Panc1 (cell line): ENCODE data around the gene BLM. TPM values are rescaled to one million over a fixed set of nuclear protein-coding genes. Genes with fewer than 3 reads are reported as not detected.

Experiments used
- ATAC-seq: fragments of 200-7000 bp; cut with Tn5 transposase; 2 replicates; pipeline ENCODE4 v1.9.1; 2020; ENCODE audit warnings: mild to moderate bottlenecking, moderate library complexity
- BruUV-seq: library from RNA; stranded (reverse); fragments of 400-500 nt; replicated peaks from 2 replicates; lab custom pipeline; 2021; lab: Mats Ljungman, UMichigan
- CTCF ChIA-PET: fragments of 300-600 bp; sonication (Branson Sonifier 250); formaldehyde crosslinking; loops from one replicate; lab custom pipeline; 2022; ENCODE audit warnings: antibody characterized with exemption; lab: Charles Lee
- POLR2A ChIA-PET: fragments of 300-600 bp; sonication (Branson Sonifier 250); formaldehyde crosslinking; loops from one replicate; lab custom pipeline; 2022; ENCODE audit warnings: antibody characterized with exemption; lab: Charles Lee
- DNase-seq: peaks from one replicate; pipeline ENCODE4 v3.0.0-alpha.2; 2010; ENCODE audit warnings: low read depth, low spot score
- H3K27ac ChIP-seq: 2 replicates; pipeline ENCODE4 v1.5.1; 2011; ENCODE audit warnings: mild to moderate bottlenecking, low read length, inconsistent platforms
- H3K27me3 ChIP-seq: fragments of 200-500 bp; sonication (Bioruptor generic); 2 replicates; pipeline ENCODE4 v1.6.0; 2014; ENCODE audit warnings: low read length, inconsistent platforms; ENCODE audit not compliant: control insufficient read depth, insufficient read depth
- H3K36me3 ChIP-seq: fragments of 200-500 bp; sonication (Bioruptor generic); 2 replicates; pipeline ENCODE4 v1.5.1; 2014; ENCODE audit warnings: inconsistent platforms, mild to moderate bottlenecking, low read length, moderate library complexity; ENCODE audit not compliant: control insufficient read depth, insufficient read depth
- H3K4me1 ChIP-seq: 2 replicates; pipeline ENCODE4 v1.5.1; 2011; ENCODE audit warnings: inconsistent platforms, mild to moderate bottlenecking, low read length, moderate library complexity; ENCODE audit not compliant: control insufficient read depth, insufficient read depth
- H3K4me3 ChIP-seq, 2 experiments: 2 replicates each; pipeline ENCODE4 v1.5.1; 2011 to 2012; ENCODE audit warnings: low read depth in 2 of 2, low read length in 2 of 2, mild to moderate bottlenecking in 2 of 2, inconsistent platforms in 1 of 2, moderate library complexity in 1 of 2
- H3K9me3 ChIP-seq: fragments of 200-500 bp; sonication (Bioruptor generic); 2 replicates; pipeline ENCODE4 v1.5.1; 2014; ENCODE audit warnings: low read depth, mild to moderate bottlenecking, inconsistent platforms, low read length, moderate library complexity; ENCODE audit not compliant: control insufficient read depth, insufficient read depth
- POLR2AphosphoS5 ChIP-seq: IDR thresholded peaks from 2 replicates; pipeline ENCODE4 v1.6.1; 2012; ENCODE audit warnings: mild to moderate bottlenecking, low read depth, low read length, moderate library complexity
- SIN3A ChIP-seq: IDR thresholded peaks from 2 replicates; pipeline ENCODE4 v1.6.1; 2012; ENCODE audit warnings: low read depth, mild to moderate bottlenecking, low read length, moderate library complexity, borderline replicate concordance; ENCODE audit not compliant: insufficient read depth
- TCF7L2 ChIP-seq: IDR thresholded peaks from 2 replicates; pipeline ENCODE4 v1.6.1; 2011; ENCODE audit warnings: mild to moderate bottlenecking, low read depth, low read length, inconsistent platforms
- in situ Hi-C: cut with HindIII; loops from 2 replicates; pipeline ENCODE4 v1.10.0; 2016; ENCODE audit warnings: low sequenced_read_pairs, low pct_unique_long_range_greater_than_20kb
- intact Hi-C: fragments of 100-400 bp; cut with micrococcal nuclease; formaldehyde crosslinking; loops from one replicate; pipeline ENCODE4 v1.10.0; 2022; ENCODE audit not compliant: unreplicated experiment
- total RNA-seq: library from RNA; stranded (reverse); gene quantifications from one replicate; pipeline ENCODE4 v1.2.1, GENCODE V29; 2021; ENCODE audit not compliant: unreplicated experiment
- TF ChIP-seq, protein P1 (sequence below), 2 experiments: IDR thresholded peaks; 2 replicates each; pipeline ENCODE4 v1.6.1; 2011 to 2012; ENCODE audit warnings: low read depth in 2 of 2, control low read depth in 1 of 2, low read length in 1 of 2, mild to moderate bottlenecking in 1 of 2, moderate library complexity in 1 of 2; ENCODE audit not compliant: insufficient read depth in 1 of 2
- TF ChIP-seq, protein P2 (sequence below): fragments of 450-650 bp; IDR thresholded peaks from 2 replicates; pipeline ENCODE4 v1.5.1; 2017; ENCODE audit warnings: mild to moderate bottlenecking

Gene BLM
- total RNA-seq, 1 experiment from 2014 or later = 23.9 TPM

DNA sequence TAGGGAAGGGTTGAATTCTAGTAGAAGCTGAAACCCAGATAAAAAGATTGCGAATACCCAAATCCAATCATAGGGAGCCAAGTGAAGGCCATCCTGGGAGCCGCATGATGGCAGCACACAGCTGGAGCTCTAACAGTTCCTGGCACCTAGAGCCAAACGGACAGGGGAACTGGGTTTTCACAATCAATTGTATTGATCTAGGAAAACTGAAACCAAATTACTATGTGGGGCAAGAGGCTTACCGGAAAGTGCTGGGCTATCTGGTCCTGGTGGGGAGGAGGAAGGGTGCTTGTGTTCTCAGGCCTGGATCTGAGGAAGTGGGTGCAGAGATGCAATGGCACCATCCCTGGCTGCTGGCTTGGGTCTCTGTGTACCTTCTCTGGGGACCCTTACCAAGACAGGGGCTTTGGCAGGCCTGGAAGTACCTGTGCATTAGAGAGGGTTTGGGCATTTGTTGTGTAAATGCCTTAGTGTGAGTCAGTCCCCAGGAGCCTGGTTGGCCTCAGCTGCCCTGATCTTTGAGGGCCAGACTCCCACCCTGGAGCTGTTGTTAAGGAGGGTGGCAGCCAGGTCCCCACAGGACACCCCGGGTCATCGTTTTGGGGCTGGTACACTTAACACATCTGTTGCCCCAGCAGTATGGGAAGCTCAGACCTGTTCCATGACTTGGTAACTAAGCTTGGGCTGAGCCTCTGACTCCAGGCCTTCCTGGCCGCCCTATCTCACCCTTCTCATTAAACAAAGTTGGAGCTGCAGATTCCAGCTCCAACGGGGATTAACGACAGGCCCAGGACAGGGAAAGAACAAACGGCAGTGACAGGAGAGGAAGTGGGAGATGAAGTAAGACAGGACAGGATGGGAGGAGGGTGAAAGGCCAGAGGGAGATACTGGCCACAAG, 142.3 kb downstream of the BLM start:
- ChIA-PET CTCF (interaction anchor here (0.6 to 0.7 kb wide), 3 partner anchors 20 to 685 kb away, joined by 3 to 5 read pairs (median 3); no protein-coding TSS in a partner anchor), POLR2A (interaction anchor here (0.6 kb wide), 1 partner anchor 20 kb away, joined by 3 read pairs; no protein-coding TSS in a partner anchor)

DNA sequence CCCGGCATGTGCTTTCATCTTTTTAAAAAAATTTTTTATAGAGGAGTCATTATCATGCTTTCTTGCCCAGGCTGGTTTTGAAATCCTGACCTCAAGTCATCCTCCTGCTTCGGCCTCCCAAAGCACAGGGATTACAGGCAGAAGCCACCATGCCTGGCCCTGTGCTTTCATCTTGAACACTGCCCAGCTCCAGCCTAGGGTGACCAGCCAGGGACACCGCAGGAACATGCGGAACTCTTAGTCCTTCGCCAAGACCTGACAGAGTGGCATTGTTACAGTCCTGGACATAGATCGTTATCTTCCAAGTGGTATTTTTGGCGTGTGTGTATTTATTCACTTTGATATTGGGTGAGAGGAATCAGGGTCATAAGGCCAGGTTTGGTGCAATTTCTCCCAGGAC, 143.3 kb downstream of the BLM start:
- Histone ChIP-seq H3K4me1 (peaks cover 30% of the 10 kb centered on the region), H3K36me3 (no peaks in the 10 kb centered on the region), H3K27me3 (no peaks in the 10 kb centered on the region), H3K27ac (no peak overlapping the region), H3K4me3 (no peak overlapping the region), H3K9me3 (no peaks in the 10 kb centered on the region)
- CTCF ChIA-PET = no interaction called here
- DNase-seq (no peak), ATAC-seq (peak; percentile 26; the same call in 1 of the 2 replicates)
- BruUV-seq = no TSS peak
- in situ Hi-C loops = no loop called here
- POLR2A ChIA-PET = interaction anchor here (0.6 kb wide), 1 partner anchor 21 kb away, joined by 3 read pairs; no protein-coding TSS in a partner anchor
- TF ChIP-seq POLR2AphosphoS5 = no peak
- no peak for TF ChIP-seq SIN3A
- TF ChIP-seq, protein P1, sequence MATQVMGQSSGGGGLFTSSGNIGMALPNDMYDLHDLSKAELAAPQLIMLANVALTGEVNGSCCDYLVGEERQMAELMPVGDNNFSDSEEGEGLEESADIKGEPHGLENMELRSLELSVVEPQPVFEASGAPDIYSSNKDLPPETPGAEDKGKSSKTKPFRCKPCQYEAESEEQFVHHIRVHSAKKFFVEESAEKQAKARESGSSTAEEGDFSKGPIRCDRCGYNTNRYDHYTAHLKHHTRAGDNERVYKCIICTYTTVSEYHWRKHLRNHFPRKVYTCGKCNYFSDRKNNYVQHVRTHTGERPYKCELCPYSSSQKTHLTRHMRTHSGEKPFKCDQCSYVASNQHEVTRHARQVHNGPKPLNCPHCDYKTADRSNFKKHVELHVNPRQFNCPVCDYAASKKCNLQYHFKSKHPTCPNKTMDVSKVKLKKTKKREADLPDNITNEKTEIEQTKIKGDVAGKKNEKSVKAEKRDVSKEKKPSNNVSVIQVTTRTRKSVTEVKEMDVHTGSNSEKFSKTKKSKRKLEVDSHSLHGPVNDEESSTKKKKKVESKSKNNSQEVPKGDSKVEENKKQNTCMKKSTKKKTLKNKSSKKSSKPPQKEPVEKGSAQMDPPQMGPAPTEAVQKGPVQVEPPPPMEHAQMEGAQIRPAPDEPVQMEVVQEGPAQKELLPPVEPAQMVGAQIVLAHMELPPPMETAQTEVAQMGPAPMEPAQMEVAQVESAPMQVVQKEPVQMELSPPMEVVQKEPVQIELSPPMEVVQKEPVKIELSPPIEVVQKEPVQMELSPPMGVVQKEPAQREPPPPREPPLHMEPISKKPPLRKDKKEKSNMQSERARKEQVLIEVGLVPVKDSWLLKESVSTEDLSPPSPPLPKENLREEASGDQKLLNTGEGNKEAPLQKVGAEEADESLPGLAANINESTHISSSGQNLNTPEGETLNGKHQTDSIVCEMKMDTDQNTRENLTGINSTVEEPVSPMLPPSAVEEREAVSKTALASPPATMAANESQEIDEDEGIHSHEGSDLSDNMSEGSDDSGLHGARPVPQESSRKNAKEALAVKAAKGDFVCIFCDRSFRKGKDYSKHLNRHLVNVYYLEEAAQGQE (IDR thresholded peaks at IDR 0.05; ENCODE audit: insufficient read depth in 1 of 2, low read depth in 2 of 2, low read length in 1 of 2) = no peak
- TF ChIP-seq, protein P2, sequence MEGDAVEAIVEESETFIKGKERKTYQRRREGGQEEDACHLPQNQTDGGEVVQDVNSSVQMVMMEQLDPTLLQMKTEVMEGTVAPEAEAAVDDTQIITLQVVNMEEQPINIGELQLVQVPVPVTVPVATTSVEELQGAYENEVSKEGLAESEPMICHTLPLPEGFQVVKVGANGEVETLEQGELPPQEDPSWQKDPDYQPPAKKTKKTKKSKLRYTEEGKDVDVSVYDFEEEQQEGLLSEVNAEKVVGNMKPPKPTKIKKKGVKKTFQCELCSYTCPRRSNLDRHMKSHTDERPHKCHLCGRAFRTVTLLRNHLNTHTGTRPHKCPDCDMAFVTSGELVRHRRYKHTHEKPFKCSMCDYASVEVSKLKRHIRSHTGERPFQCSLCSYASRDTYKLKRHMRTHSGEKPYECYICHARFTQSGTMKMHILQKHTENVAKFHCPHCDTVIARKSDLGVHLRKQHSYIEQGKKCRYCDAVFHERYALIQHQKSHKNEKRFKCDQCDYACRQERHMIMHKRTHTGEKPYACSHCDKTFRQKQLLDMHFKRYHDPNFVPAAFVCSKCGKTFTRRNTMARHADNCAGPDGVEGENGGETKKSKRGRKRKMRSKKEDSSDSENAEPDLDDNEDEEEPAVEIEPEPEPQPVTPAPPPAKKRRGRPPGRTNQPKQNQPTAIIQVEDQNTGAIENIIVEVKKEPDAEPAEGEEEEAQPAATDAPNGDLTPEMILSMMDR = no peak
- no peak for TF ChIP-seq TCF7L2
- intact Hi-C loops = no loop called here

More for the DNA sequence above, 142.3 kb downstream of the BLM start:
- H3K4me3 ChIP-seq = no peak overlapping the region
- no peaks in the 10 kb centered on the region for H3K36me3 ChIP-seq
- peak overlapping the region; percentile 32; the same call in 1 of the 2 replicates for H3K27ac ChIP-seq
- DNase-seq = no peak
- peak; percentile 46 for ATAC-seq
- TF ChIP-seq TCF7L2 (no peak), SIN3A (no peak), POLR2AphosphoS5 (no peak)
- TF ChIP-seq, protein P2 = no peak
- TF ChIP-seq, protein P1 (IDR thresholded peaks at IDR 0.05; ENCODE audit: insufficient read depth in 1 of 2, low read depth in 2 of 2, low read length in 1 of 2) = no peak
- H3K27me3 ChIP-seq = no peaks in the 10 kb centered on the region
- in situ Hi-C loops = no loop called here
- intact Hi-C loops = no loop called here
- peaks cover 30% of the 10 kb centered on the region for H3K4me1 ChIP-seq
- BruUV-seq = no TSS peak
- H3K9me3 ChIP-seq = no peaks in the 10 kb centered on the region
